Colonic mucosa (tissue), 4 donors: ENCODE data around the gene SLC2A4RG. TPM values are rescaled to one million over a fixed set of nuclear protein-coding genes. Genes with fewer than 3 reads are reported as not detected.

Source experiments
- DNase-seq: peaks from one replicate; pipeline ENCODE4 v3.0.0-alpha.2; 2020
- H3K27ac ChIP-seq: fragments of 200-600 bp; one replicate; pipeline ENCODE4 v1.8.0; 2021
- H3K27me3 ChIP-seq: fragments of 200-600 bp; one replicate; pipeline ENCODE4 v1.8.0; 2021
- H3K36me3 ChIP-seq: fragments of 200-600 bp; one replicate; pipeline ENCODE4 v1.8.0; 2021
- H3K4me1 ChIP-seq: fragments of 200-600 bp; one replicate; pipeline ENCODE4 v1.8.0; 2021; ENCODE audit warnings: mild to moderate bottlenecking
- H3K4me3 ChIP-seq: fragments of 200-600 bp; one replicate; pipeline ENCODE4 v1.8.0; 2021
- H3K9ac ChIP-seq, 2 donors: one replicate each; pipeline ENCODE4 v1.7.0; 2013; ENCODE audit warnings: control low read depth in 2 of 2, low read depth in 2 of 2, low read length in 2 of 2
- H3K9me3 ChIP-seq: fragments of 200-600 bp; one replicate; pipeline ENCODE4 v1.8.0; 2021
- CTCF ChIP-seq: fragments of 200-600 bp; IDR thresholded peaks from one replicate; pipeline ENCODE4 v1.8.0; 2022; ENCODE audit warnings: antibody characterized with exemption, mild to moderate bottlenecking
- intact Hi-C: fragments of 100-400 bp; cut with DNase I; formaldehyde crosslinking; loops from one replicate; pipeline ENCODE4 v1.14.1; 2022
- total RNA-seq, 2 donors: library from RNA; stranded (reverse); fragmentation: NEBNext Ultra II Directional in 1 of 2; extraction: Animal tissue kit (Norgen Biotek cat#: 25700) in 1 of 2; gene quantifications; one replicate each; pipeline ENCODE4 v1.2.1, GENCODE V29; 2021
- donor health status: healthy.
- donor health status: DM: no; HTN: no; CAD: no.
- donor health status: DM: no; HTN: no; CAD: no.

The SLC2A4RG gene
- total RNA-seq, 2 donors from 2014 or later, result 44.3 to 75.3 TPM

GRCh38 chr20:63753381-63753780, 13.8 kb downstream of the SLC2A4RG start:
- H3K4me3 ChIP-seq, result no peak overlapping the region
- H3K27ac ChIP-seq, result no peak overlapping the region
- H3K9ac ChIP-seq, result no peak overlapping the region
- no peaks in the 10 kb centered on the region for H3K36me3 ChIP-seq
- no peaks in the 10 kb centered on the region for H3K9me3 ChIP-seq
- DNase-seq, result no peak
- H3K4me1 ChIP-seq, result no peaks in the 10 kb centered on the region
- intact Hi-C loops, result no loop called here
- no peaks in the 10 kb centered on the region for H3K27me3 ChIP-seq
- no peak for TF ChIP-seq CTCF

GRCh38 chr20:63754008-63754407, 14.4 kb downstream of the SLC2A4RG start:
- intact Hi-C loops, result no loop called here

GRCh38 chr20:63755933-63756647, 16.5 kb downstream of the SLC2A4RG start:
- no peak for DNase-seq
- Histone ChIP-seq H3K27ac (no peak overlapping the region), H3K4me1 (no peaks in the 10 kb centered on the region), H3K27me3 (no peaks in the 10 kb centered on the region), H3K36me3 (no peaks in the 10 kb centered on the region), H3K9ac (no peak overlapping the region), H3K9me3 (no peaks in the 10 kb centered on the region), H3K4me3 (no peak overlapping the region)
- intact Hi-C loops, result no loop called here
- no peak for TF ChIP-seq CTCF

More at GRCh38 chr20:63754008-63754407, 14.4 kb downstream of the SLC2A4RG start:
- H3K27ac ChIP-seq, result no peak overlapping the region
- H3K36me3 ChIP-seq, result no peaks in the 10 kb centered on the region
- no peaks in the 10 kb centered on the region for H3K9me3 ChIP-seq
- no peak overlapping the region for H3K9ac ChIP-seq
- no peak for DNase-seq
- no peak overlapping the region for H3K4me3 ChIP-seq
- H3K4me1 ChIP-seq, result no peaks in the 10 kb centered on the region
- no peaks in the 10 kb centered on the region for H3K27me3 ChIP-seq
- TF ChIP-seq CTCF, result no peak

- Histone ChIP-seq H3K27me3 (no peaks in the 10 kb centered on the region), H3K9ac (no peak overlapping the region), H3K27ac (no peak overlapping the region), H3K4me1 (no peaks in the 10 kb centered on the region), H3K4me3 (no peak overlapping the region), H3K9me3 (no peaks in the 10 kb centered on the region), H3K36me3 (no peaks in the 10 kb centered on the region)
- intact Hi-C loops, result no loop called here
- no peak for TF ChIP-seq CTCF
- DNase-seq, result no peak
Observed at GRCh38 chr20:63756648-63756991, 17.0 kb downstream of the SLC2A4RG start.

GRCh38 chr20:63758152-63758551, 18.6 kb downstream of the SLC2A4RG start:
- Histone ChIP-seq H3K9me3 (no peaks in the 10 kb centered on the region), H3K4me3 (no peak overlapping the region), H3K9ac (no peak overlapping the region), H3K36me3 (no peaks in the 10 kb centered on the region), H3K27ac (no peak overlapping the region), H3K27me3 (no peaks in the 10 kb centered on the region), H3K4me1 (no peaks in the 10 kb centered on the region)
- intact Hi-C loops, result no loop called here
- DNase-seq, result no peak
- no peak for TF ChIP-seq CTCF
